ENCODE measurements around the gene MRPS10.

GRCh38 chr6:42260396-42260888 is 42.8 kb upstream of the MRPS10 start:
- TF ChIP-seq, protein P1, sequence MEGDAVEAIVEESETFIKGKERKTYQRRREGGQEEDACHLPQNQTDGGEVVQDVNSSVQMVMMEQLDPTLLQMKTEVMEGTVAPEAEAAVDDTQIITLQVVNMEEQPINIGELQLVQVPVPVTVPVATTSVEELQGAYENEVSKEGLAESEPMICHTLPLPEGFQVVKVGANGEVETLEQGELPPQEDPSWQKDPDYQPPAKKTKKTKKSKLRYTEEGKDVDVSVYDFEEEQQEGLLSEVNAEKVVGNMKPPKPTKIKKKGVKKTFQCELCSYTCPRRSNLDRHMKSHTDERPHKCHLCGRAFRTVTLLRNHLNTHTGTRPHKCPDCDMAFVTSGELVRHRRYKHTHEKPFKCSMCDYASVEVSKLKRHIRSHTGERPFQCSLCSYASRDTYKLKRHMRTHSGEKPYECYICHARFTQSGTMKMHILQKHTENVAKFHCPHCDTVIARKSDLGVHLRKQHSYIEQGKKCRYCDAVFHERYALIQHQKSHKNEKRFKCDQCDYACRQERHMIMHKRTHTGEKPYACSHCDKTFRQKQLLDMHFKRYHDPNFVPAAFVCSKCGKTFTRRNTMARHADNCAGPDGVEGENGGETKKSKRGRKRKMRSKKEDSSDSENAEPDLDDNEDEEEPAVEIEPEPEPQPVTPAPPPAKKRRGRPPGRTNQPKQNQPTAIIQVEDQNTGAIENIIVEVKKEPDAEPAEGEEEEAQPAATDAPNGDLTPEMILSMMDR (IDR thresholded peaks at IDR 0.05) = no peak
- TF ChIP-seq POLR2A (IDR thresholded peaks at IDR 0.05) = no peak
